OCI-LY7 (cell line): ENCODE data around the gene FAM227B.

Source experiments
- CTCF ChIP-seq: fragments of 200-600 bp; sonication (generic); conservative IDR thresholded peaks from 2 replicates; pipeline ENCODE4 v1.5.1; 2014; ENCODE audit warnings: mild to moderate bottlenecking, antibody characterized with exemption, low read length, moderate library complexity, mixed read lengths
- EZH2phosphoT487 ChIP-seq: fragments of 200-600 bp; sonication (generic); IDR thresholded peaks from 2 replicates; pipeline ENCODE4 v1.6.1; 2018; ENCODE audit warnings: low read depth, borderline replicate concordance, mild to moderate bottlenecking, mixed run types, antibody characterized with exemption, low read length, moderate library complexity, mixed read lengths

DNA sequence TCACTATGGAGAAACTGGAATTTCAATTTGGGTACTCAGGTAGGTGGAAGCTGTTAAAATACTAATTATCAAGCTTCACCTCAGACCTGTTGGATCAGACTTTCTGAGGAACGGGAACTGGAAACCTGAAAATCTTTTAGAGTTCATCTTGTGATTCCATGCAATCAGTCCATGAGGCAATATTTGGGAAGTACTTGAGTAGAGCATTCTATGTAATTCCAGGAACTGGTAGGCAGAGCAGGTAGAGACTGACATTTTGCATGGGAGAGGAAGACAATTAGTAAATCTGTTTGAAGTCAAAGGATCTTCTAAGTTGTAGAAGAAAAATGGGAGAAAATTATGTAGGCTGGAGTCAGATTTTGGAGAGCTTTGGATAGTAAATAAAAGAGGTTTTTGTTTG, 154.5 kb downstream of the FAM227B start:
- no peak for TF ChIP-seq CTCF
- no peak for TF ChIP-seq EZH2phosphoT487
